ENCODE data around the gene DAZ3. TPM values are rescaled to one million over a fixed set of nuclear protein-coding genes. Genes with fewer than 3 reads are reported as not detected.
"Not testable (repeated sequence)": the region's sequence is repeated elsewhere in the genome, so short reads cannot be mapped to it uniquely, and the experiment has no call there.

DAZ3 gene, protein sequence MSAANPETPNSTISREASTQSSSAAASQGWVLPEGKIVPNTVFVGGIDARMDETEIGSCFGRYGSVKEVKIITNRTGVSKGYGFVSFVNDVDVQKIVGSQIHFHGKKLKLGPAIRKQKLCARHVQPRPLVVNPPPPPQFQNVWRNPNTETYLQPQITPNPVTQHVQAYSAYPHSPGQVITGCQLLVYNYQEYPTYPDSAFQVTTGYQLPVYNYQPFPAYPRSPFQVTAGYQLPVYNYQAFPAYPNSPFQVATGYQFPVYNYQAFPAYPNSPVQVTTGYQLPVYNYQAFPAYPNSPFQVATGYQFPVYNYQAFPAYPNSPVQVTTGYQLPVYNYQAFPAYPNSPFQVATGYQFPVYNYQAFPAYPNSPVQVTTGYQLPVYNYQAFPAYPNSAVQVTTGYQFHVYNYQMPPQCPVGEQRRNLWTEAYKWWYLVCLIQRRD
- not detected for total RNA-seq

DNA sequence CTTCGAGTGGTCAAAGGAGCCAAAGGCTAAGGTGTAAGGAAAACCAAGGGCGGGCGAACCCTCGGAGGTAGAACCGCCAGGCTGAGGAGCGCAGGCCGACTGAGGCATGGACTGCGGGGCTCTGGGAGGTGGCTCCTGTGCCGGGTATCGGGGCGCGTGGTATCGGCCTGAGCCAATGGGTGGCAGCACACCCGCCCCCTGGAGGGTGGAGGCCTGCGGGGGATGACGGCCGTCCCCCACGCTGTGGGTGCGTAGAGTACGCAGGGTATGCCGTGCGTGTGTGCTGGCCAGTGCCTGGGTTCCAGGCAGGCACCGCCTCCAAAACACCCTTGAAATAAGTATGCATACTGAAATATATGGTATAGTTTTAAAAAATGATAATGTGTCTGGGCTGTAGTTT is at the start of gene DAZ3:
Gene DAZ3, minus strand, starts transcription at position 101 of the 400 bp plus-strand sequence. CDS start 208 bp downstream, outside the sequence.
- H3K36me3 ChIP-seq; H3K4me3 ChIP-seq; H3K27me3 ChIP-seq; H3K4me1 ChIP-seq; intact Hi-C loops (cut with DNase I; ENCODE audit: low total_unique reads); H3K27ac ChIP-seq; DNase-seq (ENCODE audit: low spot score in 2 of 2); H3K9me3 ChIP-seq: not testable (repeated sequence)

DNA sequence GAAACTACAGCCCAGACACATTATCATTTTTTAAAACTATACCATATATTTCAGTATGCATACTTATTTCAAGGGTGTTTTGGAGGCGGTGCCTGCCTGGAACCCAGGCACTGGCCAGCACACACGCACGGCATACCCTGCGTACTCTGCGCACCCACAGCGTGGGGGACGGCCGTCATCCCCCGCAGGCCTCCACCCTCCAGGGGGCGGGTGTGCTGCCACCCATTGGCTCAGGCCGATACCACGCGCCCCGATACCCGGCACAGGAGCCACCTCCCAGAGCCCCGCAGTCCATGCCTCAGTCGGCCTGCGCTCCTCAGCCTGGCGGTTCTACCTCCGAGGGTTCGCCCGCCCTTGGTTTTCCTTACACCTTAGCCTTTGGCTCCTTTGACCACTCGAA is 20.4 kb upstream of the DAZ3 start, which contains the start of gene DAZ4:
Gene DAZ4, plus strand, starts transcription at position 301 of the 400 bp plus-strand sequence. CDS start 208 bp downstream, outside the sequence.
- H3K36me3 ChIP-seq; intact Hi-C loops (cut with DNase I; ENCODE audit: low total_unique reads); DNase-seq (ENCODE audit: low spot score in 2 of 2); H3K9me3 ChIP-seq; H3K4me1 ChIP-seq; H3K27ac ChIP-seq; H3K27me3 ChIP-seq; H3K4me3 ChIP-seq: not testable (repeated sequence)

DNA sequence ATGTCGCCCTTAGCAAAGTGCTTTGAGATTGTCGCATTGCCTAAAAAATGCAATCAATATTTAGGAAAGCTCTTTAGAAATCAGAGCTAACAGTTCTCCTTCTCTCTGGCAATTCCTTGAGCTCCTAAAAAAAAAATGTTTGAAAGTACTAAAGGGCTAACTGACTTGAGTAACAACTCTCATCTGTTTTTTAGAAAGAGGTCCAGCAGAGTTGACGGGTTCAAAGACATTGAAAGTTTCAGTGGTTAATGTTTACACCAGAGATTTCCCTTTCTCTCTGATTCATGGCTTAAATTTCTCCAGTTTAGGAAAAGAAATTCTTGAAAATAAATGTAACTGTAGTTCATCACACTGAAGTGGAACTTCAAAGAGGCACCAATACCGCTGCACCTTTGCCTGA is 11.9 kb upstream of the DAZ3 start:
- H3K9me3 ChIP-seq; H3K36me3 ChIP-seq; H3K4me3 ChIP-seq; intact Hi-C loops (cut with DNase I; ENCODE audit: low total_unique reads); H3K27me3 ChIP-seq; H3K27ac ChIP-seq; DNase-seq (ENCODE audit: low spot score in 2 of 2); H3K4me1 ChIP-seq: not testable (repeated sequence)

DNA sequence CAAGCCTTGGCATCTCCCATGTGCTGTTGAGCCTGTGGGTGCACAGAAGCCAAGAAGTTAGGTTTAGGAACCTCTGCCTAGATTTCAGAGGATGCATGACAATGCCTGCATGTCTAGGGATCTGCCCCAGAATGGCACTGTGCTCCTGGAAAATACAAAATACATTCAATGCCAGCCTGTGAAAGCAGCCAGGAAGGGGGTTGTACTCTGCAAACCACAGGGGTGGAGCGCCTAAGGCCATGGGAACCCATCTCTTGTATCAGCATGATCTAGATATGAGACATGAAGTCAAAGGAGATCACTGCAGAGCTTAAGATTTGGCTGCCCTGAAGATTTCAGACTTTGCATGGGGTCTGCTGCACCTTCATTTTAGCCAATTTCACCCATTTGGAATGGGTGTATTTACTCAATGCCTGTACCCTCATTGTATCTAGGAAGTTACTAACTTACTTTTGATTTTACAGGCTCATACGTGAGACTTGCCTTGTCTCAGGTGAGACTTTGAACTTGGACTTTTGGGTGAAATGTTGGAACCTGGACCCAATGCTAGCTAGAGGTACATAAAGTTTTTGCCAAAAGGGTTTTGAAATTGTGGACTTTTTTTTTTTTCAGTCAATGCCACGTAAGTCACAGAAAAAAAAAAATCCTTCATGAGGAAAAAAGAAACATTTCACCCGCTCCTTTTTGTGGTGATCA is 11.1 kb upstream of the DAZ3 start:
- H3K4me3 ChIP-seq; H3K4me1 ChIP-seq; DNase-seq (ENCODE audit: low spot score in 2 of 2); intact Hi-C loops (cut with DNase I; ENCODE audit: low total_unique reads); H3K27ac ChIP-seq; H3K36me3 ChIP-seq; H3K9me3 ChIP-seq; H3K27me3 ChIP-seq: not testable (repeated sequence)

DNA sequence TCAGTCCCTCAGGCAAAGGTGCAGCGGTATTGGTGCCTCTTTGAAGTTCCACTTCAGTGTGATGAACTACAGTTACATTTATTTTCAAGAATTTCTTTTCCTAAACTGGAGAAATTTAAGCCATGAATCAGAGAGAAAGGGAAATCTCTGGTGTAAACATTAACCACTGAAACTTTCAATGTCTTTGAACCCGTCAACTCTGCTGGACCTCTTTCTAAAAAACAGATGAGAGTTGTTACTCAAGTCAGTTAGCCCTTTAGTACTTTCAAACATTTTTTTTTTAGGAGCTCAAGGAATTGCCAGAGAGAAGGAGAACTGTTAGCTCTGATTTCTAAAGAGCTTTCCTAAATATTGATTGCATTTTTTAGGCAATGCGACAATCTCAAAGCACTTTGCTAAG is 8.6 kb upstream of the DAZ3 start:
- H3K27ac ChIP-seq; H3K4me3 ChIP-seq; H3K36me3 ChIP-seq; H3K27me3 ChIP-seq; H3K4me1 ChIP-seq; DNase-seq (ENCODE audit: low spot score in 2 of 2); intact Hi-C loops (cut with DNase I; ENCODE audit: low total_unique reads); H3K9me3 ChIP-seq: not testable (repeated sequence)

Other genes with a start within 250 kb of the DAZ3 start
- not detected for gene BPY2B, start 195.4 kb downstream of the DAZ3 start, total RNA-seq
- gene DAZ4, start 20.5 kb upstream of the DAZ3 start, total RNA-seq = not detected
- not detected for gene BPY2C, start 238.7 kb upstream of the DAZ3 start, total RNA-seq

Measured in breast epithelium (tissue), 4 donors.